ENCODE results near the gene KIR2DL3.
"Not testable (repeated sequence)": the region's sequence is repeated elsewhere in the genome, so short reads cannot be mapped to it uniquely, and the experiment has no call there.

KIR2DL3 gene

DNA sequence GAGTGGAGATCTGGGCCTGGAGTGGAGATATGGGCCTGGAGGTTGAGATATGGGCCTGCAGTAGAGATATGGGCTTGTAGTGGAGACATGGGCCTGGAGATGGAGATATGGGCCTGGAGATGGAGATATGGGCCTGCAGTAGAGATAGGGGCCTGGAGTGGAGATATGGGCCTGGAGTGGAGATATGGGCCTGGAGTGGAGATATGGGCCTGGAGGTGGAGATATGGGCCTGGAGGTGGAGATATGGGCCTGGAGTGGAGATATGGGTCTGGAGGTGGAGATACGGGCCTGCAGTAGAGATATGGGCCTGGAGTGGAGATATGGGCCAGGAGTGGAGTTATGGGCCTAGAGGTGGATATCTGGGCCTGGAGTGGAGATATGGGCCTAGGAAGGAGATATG is 402 bp downstream of the KIR2DL3 start:
- in situ Hi-C loops (cut with HindIII; ENCODE audit: low pct_ligation_motif_present, low pct_unique_long_range_greater_than_20kb, low sequenced_read_pairs), result no loop called here
- no peak for DNase-seq

DNA sequence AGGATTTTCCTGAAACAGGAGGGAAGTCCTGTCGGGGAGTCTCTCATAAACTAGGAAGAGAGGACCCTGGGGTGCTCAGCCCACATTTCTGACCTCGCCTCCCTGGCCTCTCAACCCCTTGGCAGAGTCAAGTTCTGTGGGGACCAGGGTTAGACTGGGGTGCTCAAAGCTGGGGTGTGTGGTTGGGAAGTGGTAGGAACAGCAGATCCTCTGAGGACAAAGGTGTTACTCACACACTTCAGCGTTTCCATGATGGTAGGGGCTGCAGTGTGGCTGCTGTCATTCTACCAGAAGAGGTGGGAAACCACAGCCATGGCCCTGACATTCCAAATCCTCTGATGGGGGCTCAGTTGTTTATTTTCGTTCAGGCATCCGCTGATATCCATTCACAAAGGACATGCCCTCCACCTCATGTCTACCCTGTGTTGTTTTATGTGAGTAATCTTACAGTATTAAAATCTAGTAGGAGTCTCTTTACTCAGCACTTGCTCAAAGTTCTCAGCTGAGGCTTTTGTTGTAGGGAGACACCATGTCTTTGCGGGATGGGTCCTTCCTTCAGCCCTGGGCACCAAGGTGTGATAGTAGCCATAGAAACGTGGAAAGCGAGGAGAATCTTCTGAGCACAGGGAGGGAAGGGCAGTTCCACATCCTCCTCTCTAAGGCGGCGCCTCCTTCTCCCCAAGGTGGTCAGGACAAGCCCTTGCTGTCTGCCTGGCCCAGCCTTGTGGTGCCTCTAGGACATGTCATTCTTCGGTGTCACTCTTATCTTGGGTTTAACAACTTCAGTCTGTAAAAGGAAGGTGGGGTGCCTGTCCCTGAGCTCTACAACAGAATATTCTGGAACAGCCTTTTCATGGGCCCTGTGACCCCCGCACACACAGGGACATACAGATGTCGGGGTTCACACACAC is 1.5 kb downstream of the KIR2DL3 start:
- in situ Hi-C loops (cut with HindIII; ENCODE audit: low pct_ligation_motif_present, low pct_unique_long_range_greater_than_20kb, low sequenced_read_pairs), result no loop called here
- no peak for DNase-seq

DNA sequence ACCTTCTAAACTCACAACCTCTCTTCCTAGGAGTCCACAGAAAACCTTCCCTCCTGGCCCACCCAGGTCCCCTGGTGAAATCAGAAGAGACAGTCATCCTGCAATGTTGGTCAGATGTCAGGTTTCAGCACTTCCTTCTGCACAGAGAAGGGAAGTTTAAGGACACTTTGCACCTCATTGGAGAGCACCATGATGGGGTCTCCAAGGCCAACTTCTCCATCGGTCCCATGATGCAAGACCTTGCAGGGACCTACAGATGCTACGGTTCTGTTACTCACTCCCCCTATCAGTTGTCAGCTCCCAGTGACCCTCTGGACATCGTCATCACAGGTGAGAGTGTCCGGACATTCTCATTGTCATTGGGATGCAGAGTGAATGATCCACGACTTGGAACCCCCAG is 3.6 kb downstream of the KIR2DL3 start:
- in situ Hi-C loops (cut with HindIII; ENCODE audit: low pct_ligation_motif_present, low pct_unique_long_range_greater_than_20kb, low sequenced_read_pairs); DNase-seq: not testable (repeated sequence)

DNA sequence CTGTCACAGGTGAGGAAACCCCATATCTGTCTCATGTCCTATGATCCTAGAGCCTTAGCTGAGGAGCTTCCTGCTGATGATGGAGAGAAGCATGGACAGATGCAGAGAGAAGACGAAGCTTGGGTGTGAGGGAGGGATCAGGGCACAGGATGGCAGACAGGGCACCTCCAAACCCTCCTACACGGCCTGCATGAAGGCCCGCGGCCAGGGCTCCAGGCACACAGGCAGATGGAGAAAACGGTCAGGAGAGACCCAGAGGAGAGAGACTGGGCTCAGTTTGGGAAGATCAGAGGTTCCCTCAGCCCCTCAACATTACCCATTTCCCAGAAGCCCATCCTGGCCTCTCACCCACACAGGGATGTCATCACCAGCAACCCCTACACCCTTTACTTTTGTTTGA is 5.8 kb downstream of the KIR2DL3 start:
- DNase-seq; in situ Hi-C loops (cut with HindIII; ENCODE audit: low pct_ligation_motif_present, low pct_unique_long_range_greater_than_20kb, low sequenced_read_pairs): not testable (repeated sequence)

DNA sequence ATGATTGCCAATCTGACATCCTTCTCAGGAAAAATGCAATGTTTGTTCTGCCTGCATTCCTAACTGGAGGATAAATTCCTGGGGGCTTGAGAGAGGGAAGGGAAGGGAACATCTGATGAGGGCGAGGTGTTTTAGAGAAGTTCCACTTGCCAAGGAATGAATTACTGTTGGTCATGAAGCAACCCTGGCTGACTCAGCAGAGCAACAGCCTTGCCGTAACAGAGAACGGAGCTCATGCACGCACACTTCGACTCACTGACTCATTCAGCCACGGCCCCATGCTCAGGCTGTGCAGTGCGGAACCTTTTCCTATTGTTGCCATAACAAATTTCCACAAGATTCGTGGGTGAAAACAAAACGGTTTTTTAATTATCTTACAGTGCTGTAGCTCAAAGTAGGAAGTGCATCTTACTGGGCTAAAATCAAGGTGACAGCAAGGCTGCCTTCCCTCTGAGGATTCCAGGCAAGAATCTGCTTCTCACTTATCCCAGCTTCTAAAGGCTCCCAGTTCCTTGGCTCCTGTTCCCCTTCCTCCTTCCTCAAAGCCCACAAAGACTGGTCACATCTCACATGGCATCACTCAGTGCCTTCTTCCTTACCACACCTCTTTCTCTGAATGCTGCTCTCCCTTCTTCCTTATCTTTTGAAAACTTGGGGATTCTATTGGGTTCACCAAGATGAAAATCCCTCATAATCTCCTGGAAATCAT is 9.5 kb downstream of the KIR2DL3 start:
- DNase-seq; in situ Hi-C loops (cut with HindIII; ENCODE audit: low pct_ligation_motif_present, low pct_unique_long_range_greater_than_20kb, low sequenced_read_pairs): not testable (repeated sequence)

DNA sequence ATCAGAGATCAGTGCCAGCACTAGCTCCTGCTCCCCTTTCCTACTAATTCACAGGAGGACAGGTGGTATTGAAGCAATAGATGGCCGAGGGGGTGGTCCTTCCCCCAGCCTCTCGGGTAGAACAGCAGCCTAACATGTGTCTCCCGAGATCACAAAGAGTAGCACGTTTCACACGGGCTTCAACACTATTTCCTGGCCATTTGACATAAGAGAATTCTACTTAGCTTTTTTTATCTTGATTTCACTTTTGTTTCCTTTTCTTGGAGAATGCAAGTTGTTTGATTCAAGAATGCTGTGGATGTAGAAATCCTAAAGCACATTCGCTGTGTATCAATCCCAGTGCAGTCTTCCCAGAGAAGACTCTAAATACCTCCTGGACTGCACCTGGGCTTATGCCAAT is 12.0 kb downstream of the KIR2DL3 start:
- DNase-seq; in situ Hi-C loops (cut with HindIII; ENCODE audit: low pct_ligation_motif_present, low pct_unique_long_range_greater_than_20kb, low sequenced_read_pairs): not testable (repeated sequence)

DNA sequence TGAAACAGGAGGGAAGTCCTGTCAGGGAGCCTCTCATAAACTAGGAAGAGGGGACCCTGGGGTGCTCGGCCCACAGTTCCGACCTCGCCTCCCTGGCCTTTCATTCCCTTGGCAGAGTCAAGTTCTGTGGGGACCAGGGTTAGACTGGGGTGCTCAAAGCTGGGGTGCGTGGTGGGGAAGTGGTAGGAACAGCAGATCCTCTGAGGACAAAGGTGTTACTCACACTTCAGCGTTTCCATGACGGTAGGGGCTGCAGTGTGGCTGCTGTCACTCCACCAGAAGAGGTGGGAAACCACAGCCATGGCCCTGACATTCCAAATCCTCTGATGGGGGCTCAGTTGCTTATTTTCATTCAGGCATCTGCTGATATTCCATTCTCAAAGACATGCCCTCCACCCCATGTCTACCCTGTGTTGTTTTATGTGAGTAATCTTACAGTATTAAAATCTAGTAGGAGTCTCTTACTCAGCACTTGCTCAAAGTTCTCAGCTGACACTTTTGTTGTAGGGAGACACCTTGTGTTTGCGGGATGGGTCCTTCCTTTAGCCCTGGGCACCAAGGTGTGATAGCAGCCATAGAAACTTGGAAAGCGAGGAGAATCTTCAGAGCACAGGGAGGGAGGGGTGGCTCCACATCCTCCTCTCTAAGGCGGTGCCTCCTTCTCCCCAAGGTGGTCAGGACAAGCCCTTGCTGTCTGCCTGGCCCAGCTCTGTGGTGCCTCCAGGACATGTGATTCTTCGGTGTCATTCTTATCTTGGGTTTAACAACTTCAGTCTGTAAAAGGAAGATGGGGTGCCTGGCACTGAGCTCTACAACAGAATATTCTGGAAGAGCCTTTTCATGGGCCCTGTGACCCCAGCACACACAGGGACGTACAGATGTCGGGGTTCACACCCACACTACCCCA is 18.1 kb downstream of the KIR2DL3 start:
- DNase-seq; in situ Hi-C loops (cut with HindIII; ENCODE audit: low pct_ligation_motif_present, low pct_unique_long_range_greater_than_20kb, low sequenced_read_pairs): not testable (repeated sequence)

DNA sequence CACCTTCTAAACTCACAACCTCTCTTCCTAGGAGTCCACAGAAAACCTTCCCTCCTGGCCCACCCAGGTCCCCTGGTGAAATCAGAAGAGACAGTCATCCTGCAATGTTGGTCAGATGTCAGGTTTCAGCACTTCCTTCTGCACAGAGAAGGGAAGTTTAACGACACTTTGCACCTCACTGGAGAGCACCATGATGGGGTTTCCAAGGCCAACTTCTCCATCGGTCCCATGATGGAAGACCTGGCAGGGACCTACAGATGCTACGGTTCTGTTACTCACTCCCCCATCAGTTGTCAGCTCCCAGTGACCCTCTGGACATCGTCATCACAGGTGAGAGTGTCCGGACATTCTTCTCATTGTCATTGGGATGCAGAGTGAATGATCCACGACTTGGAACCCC is 20.3 kb downstream of the KIR2DL3 start:
- in situ Hi-C loops (cut with HindIII; ENCODE audit: low pct_ligation_motif_present, low pct_unique_long_range_greater_than_20kb, low sequenced_read_pairs); DNase-seq: not testable (repeated sequence)

DNA sequence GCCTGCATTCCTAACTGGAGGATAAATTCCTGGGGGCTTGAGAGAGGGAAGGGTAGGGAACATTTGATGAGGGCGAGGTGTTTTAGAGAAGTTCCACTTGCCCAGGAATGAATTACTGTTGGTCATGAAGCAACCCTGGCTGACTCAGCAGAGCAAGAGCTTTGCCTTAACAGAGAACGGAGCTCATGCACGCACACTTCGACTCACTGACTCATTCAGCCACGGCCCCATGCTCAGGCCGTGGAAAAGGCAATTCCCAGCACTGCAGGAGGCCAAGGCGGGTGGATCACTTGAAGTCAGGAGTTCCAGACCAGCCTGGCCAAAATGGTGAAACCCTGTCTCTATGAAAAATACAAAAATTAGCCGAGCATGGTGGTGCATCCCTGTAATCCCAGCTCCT is 25.9 kb downstream of the KIR2DL3 start:
- DNase-seq; in situ Hi-C loops (cut with HindIII; ENCODE audit: low pct_ligation_motif_present, low pct_unique_long_range_greater_than_20kb, low sequenced_read_pairs): not testable (repeated sequence)

DNA sequence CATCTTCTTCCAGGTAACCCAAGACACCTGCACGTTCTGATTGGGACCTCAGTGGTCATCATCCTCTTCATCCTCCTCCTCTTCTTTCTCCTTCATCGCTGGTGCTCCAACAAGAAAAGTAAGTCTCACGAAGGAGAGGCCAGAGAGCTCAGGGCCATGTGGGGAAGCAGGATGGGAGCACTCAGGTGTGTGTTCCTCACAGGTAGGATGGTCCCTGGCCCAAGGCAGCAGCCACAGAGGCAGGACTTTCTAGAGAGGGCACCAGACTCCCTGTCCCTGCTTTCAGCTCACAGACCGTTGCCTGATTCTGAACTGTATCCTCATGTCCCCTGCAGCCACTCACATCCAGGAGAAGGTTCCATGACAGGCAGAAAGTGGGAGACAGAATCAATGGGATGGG is 28.2 kb downstream of the KIR2DL3 start:
- in situ Hi-C loops (cut with HindIII; ENCODE audit: low pct_ligation_motif_present, low pct_unique_long_range_greater_than_20kb, low sequenced_read_pairs); DNase-seq: not testable (repeated sequence)

DNA sequence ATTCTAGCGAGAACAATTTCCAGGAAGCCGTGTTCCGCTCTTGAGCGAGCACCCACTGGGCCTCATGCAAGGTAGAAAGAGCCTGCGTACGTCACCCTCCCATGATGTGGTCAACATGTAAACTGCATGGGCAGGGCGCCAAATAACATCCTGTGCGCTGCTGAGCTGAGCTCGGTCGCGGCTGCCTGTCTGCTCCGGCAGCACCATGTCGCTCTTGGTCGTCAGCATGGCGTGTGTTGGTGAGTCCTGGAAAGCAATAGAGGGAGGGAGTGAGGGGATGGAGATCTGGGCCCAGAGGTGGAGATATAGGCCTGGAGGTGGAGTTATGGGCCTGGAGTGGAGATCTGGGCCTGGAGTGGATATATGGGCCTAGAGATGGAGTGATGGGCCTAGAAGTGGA is 31.3 kb downstream of the KIR2DL3 start, which contains the start of gene KIR2DL1:
TSS of gene KIR2DL1 (plus strand) at position 148 of the 400 bp plus-strand sequence. CDS start at position 206, 58 bp downstream.
- DNase-seq; in situ Hi-C loops (cut with HindIII; ENCODE audit: low pct_ligation_motif_present, low pct_unique_long_range_greater_than_20kb, low sequenced_read_pairs): not testable (repeated sequence)

DNA sequence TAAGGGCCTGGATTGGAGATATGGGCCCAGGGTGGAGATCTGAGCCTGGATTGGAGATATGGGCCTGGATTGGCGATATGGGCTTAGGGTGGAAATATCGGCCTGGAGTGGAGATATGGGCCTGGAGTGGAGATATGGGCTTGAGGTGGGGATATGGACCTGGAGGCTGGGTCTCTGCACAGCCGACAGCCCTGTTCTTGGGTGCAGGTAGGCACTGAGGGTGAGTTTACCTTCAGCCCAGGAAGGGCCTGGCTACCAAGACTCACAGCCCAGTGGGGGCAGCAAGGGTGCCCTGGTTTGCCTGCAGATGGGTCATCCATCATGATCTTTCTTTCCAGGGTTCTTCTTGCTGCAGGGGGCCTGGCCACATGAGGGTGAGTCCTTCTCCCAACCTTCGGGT is 32.2 kb downstream of the KIR2DL3 start:
- in situ Hi-C loops (cut with HindIII; ENCODE audit: low pct_ligation_motif_present, low pct_unique_long_range_greater_than_20kb, low sequenced_read_pairs); DNase-seq: not testable (repeated sequence)

DNA sequence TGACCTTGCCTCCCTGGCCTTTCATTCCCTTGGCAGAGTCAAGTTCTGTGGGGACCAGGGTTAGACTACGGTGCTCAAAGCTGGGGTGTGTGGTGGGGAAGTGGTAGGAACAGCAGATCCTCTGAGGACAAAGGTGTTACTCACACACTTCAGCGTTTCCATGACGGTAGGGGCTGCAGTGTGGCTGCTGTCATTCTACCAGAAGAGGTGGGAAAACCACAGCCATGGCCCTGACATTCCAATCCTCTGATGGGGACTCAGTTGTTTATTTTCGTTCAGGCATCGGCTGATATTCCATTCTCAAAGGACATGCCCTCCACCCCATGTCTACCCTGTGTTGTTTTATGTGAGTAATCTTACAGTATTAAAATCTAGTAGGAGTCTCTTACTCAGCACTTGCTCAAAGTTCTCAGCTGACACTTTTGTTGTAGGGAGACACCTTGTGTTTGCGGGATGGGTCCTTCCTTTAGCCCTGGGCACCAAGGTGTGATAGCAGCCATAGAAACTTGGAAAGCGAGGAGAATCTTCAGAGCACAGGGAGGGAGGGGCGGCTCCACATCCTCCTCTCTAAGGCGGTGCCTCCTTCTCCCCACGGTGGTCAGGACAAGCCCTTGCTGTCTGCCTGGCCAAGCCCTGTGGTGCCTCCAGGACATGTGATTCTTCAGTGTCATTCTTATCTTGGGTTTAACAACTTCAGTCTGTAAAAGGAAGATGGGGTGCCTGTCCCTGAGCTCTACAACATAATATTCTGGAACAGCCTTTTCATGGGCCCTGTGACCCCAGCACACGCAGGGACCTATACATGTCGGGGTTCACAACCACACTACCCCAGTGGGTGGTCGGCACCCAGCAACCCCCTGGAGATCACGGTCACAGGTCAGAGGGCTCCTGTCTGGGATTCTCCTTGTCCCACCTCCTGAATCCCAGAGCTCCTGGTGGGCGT is 33.0 kb downstream of the KIR2DL3 start:
- in situ Hi-C loops (cut with HindIII; ENCODE audit: low pct_ligation_motif_present, low pct_unique_long_range_greater_than_20kb, low sequenced_read_pairs); DNase-seq: not testable (repeated sequence)

DNA sequence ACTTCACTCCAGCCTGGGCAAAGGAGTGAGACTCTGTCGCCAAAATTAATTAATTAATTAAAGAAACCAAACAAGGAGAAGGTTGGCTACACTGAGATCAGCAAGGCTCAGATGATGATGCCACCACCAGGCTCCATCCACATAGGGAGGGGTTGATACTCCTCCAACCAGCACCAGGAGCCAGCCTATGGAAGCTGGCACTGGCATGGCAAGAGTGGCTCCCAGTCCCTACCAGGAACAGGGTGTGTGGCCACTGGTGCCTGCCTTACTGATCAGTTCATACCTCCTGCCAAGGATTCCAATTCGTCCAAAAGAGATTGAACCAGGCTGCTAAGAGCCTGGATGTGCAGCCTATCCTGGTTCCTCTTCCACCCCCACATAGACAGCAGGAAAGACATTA is 34.4 kb downstream of the KIR2DL3 start:
- in situ Hi-C loops (cut with HindIII; ENCODE audit: low pct_ligation_motif_present, low pct_unique_long_range_greater_than_20kb, low sequenced_read_pairs); DNase-seq: not testable (repeated sequence)

DNA sequence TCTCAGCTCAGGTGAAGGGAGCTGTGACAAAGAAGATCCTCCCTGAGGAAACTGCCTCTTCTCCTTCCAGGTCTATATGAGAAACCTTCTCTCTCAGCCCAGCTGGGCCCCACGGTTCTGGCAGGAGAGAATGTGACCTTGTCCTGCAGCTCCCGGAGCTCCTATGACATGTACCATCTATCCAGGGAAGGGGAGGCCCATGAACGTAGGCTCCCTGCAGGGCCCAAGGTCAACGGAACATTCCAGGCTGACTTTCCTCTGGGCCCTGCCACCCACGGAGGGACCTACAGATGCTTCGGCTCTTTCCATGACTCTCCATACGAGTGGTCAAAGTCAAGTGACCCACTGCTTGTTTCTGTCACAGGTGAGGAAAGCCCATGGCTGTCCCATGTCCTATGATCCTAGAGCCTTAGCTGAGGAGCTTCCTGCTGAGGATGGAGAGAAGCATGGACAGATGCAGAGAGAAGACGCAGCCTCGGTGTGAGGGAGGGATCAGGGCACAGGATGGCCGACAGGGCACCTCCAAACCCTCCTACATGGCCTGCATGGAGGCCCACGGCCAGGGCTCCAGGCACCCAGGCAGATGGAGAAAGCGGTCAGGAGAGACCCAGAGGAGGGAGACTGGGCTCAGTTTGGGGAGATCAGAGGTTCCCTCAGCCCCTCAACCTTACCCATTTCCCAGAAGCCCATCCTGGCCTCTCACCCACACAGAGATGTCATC is 36.9 kb downstream of the KIR2DL3 start:
- DNase-seq; in situ Hi-C loops (cut with HindIII; ENCODE audit: low pct_ligation_motif_present, low pct_unique_long_range_greater_than_20kb, low sequenced_read_pairs): not testable (repeated sequence)

DNA sequence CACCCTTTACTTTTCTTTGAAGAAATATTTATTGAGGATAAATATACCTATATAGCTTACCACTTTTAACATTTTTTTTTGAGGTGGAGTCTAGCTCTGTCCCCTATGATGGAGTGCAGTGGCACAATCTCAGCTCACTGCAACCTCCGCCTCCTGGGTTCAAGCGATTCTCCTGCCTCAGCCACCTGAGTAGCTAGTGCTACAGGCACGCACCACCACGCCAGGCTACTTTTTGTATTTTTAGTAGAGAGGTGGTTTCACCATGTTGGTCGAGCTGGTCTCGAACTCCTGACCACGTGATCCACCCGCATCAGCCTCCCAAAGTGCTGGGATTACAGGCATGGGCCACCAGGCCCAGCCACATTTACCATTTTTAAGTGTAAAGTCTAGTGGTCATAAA is 37.5 kb downstream of the KIR2DL3 start:
- in situ Hi-C loops (cut with HindIII; ENCODE audit: low pct_ligation_motif_present, low pct_unique_long_range_greater_than_20kb, low sequenced_read_pairs); DNase-seq: not testable (repeated sequence)

DNA sequence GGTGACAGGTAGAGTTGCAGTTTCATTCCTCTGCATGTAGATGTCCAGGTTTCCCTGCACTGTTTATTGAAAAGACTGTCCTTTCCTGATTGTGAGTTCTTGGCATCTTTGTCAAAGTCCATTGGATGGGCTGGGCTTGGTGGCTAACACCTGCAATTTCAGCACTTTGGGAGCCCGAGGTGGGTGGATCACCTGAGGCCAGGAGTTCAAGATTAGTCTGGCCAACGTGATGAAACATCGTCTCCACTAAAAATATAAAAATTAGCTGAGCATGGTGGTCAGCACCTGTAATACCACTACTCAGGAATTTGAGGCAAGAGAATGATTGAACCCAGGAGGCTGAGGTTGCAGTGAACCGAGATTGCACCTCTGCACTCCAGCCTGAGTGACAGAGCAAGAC is 39.5 kb downstream of the KIR2DL3 start:
- DNase-seq; in situ Hi-C loops (cut with HindIII; ENCODE audit: low pct_ligation_motif_present, low pct_unique_long_range_greater_than_20kb, low sequenced_read_pairs): not testable (repeated sequence)

All from ACHN (cell line).